ENCODE measurements around the gene TLK1. TPM values are rescaled to one million over a fixed set of nuclear protein-coding genes. Genes with fewer than 3 reads are reported as not detected.

TLK1 gene
- total RNA-seq, 1 donor from 2014 or later: 26.3 TPM

DNA sequence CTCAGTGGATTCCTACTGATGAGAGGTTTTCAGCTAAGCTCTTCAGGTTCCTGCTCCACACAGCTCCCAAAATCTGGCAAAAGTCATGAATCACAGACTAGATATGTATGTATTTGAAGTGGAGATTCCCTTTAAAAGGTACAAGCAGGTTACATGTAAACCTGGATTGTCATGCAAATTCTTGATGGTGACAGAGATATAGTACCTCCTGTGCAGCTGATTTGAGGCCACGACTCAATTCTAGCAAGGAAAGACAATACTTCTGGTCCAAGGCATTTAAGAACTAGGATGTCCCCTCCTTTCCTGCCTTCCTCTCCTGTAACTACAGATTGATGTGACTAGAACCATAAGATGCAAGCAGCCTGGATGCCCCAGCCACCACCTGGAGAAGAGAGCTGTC, 176.6 kb downstream of the TLK1 start:
- intact Hi-C loops (cut with micrococcal nuclease): loop anchor here (10.0 kb wide), 1 partner anchor 431 kb away; no protein-coding TSS in a partner anchor
- no peak for DNase-seq
- H3K9me3 ChIP-seq (replicated peaks): no peaks in the 10 kb centered on the region
- H3K4me3 ChIP-seq: no peak overlapping the region
- H3K27ac ChIP-seq (replicated peaks): no peak overlapping the region
- TF ChIP-seq, protein P1, sequence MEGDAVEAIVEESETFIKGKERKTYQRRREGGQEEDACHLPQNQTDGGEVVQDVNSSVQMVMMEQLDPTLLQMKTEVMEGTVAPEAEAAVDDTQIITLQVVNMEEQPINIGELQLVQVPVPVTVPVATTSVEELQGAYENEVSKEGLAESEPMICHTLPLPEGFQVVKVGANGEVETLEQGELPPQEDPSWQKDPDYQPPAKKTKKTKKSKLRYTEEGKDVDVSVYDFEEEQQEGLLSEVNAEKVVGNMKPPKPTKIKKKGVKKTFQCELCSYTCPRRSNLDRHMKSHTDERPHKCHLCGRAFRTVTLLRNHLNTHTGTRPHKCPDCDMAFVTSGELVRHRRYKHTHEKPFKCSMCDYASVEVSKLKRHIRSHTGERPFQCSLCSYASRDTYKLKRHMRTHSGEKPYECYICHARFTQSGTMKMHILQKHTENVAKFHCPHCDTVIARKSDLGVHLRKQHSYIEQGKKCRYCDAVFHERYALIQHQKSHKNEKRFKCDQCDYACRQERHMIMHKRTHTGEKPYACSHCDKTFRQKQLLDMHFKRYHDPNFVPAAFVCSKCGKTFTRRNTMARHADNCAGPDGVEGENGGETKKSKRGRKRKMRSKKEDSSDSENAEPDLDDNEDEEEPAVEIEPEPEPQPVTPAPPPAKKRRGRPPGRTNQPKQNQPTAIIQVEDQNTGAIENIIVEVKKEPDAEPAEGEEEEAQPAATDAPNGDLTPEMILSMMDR (IDR thresholded peaks at IDR 0.05; ENCODE audit: borderline replicate concordance): no peak
- no peaks in the 10 kb centered on the region for H3K36me3 ChIP-seq
- H3K4me1 ChIP-seq: no peaks in the 10 kb centered on the region
- no peaks in the 10 kb centered on the region for H3K27me3 ChIP-seq (ENCODE audit: low read depth)

DNA sequence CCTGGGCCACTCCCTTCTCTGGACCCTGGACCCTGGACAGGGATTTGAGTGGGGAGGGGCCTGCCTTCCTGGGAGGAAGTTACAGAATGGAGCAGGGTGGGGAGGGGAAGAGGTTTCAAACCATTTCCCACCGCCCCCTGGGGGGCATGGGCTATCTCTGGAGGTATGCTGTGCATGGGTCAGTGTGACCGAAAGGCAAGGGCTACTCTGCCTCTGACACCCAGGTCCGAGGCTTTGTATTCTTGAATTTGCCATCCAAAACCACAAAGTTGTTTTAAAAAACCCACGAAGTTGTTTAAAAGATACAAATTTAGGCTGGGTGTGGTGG, 184.8 kb downstream of the TLK1 start:
- TF ChIP-seq, protein P1 (IDR thresholded peaks at IDR 0.05; ENCODE audit: borderline replicate concordance): no peak
- intact Hi-C loops (cut with micrococcal nuclease): loop anchor here (10.0 kb wide), 1 partner anchor 179 kb away; no protein-coding TSS in a partner anchor
- no peak overlapping the region for H3K4me3 ChIP-seq
- no peak overlapping the region for H3K27ac ChIP-seq (replicated peaks)
- no peaks in the 10 kb centered on the region for H3K27me3 ChIP-seq (ENCODE audit: low read depth)
- no peak for DNase-seq
- H3K36me3 ChIP-seq: no peaks in the 10 kb centered on the region
- no peaks in the 10 kb centered on the region for H3K9me3 ChIP-seq (replicated peaks)
- peaks cover 7% of the 10 kb centered on the region for H3K4me1 ChIP-seq

DNA sequence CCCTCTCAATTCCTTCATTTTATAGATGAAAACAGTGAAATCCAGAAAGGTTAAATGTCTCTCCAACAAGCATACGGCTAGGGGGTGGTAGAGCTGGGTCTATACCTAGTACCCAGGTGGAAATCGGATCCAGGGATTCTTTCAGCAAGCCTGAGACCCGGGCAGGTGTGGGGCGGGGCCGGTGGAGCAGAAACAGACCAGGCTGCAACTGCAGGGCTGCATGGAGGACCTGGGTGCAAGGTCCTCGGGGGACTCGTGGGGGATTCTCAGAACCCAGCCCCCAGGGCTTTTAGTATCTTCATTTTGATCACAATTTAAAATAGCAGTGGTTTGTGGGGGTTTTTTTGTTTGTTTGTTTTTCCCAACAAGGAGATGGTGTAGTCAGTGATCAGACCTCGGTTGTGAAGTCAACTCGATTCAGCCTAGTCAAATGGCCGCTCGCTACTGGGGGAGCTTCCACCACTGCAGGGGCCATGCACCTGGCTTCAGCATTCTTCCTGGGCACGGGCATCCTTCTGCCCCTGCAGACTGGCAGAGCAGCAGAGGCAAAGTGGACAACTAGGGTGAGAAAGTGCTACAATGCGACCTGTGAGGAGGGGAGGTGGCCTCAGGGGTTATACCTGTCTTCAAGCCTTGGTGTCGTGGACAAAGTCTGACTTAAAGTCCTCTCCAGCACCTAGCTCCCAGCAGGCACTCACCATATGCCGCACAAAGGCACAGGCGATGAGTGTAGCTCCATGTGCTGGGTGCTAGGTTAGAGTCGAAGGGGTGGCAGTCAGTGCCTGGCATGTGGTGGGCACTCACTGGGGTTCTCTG, 185.4 kb downstream of the TLK1 start:
- TF ChIP-seq, protein P1 (IDR thresholded peaks at IDR 0.05; ENCODE audit: borderline replicate concordance): no peak
- H3K4me3 ChIP-seq: no peak overlapping the region
- intact Hi-C loops (cut with micrococcal nuclease): loop anchor here (10.0 kb wide), 1 partner anchor 179 kb away; no protein-coding TSS in a partner anchor

DNA sequence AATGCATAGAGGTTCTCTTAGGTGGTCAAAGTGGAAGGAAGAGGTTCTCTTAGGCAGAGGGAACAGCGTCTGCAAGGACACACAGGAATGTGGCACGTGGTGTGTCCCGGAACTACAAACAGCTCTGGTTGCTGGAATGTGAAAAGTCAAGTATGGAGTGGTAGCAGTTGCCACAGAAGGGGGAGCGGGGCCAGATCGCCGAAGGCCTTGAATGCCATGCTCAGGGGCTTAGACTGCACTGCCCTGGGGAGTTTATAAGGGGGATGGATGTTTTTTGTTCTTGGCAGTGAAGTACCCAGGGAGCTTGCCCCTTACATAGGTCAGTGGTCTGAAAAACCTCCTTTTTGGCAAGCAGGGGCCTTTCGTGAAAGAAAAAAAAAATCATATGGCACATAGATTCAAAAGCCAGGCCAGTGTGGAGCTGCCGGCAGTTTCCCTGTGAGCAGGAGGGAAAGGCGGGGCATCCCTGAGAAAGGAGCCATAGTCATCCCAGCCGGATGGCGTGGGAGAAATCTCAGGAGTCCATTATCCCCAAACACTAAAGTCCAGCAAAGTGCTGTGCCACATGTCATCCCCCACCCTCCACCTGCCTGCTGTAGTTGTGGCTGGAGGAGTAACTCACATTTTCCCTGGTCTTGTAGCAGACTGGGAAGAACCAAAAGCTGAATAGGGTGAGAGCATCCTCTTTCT, 186.2 kb downstream of the TLK1 start:
- Histone ChIP-seq H3K27me3 (ENCODE audit: low read depth) (no peaks in the 10 kb centered on the region), H3K27ac (replicated peaks) (no peak overlapping the region), H3K9me3 (replicated peaks) (no peaks in the 10 kb centered on the region), H3K4me1 (peaks cover 7% of the 10 kb centered on the region), H3K36me3 (no peaks in the 10 kb centered on the region), H3K4me3 (peak overlapping the region; percentile 77)
- intact Hi-C loops (cut with micrococcal nuclease): loop anchor here (10.0 kb wide), 1 partner anchor 180 kb away; no protein-coding TSS in a partner anchor
- TF ChIP-seq, protein P1 (IDR thresholded peaks at IDR 0.05; ENCODE audit: borderline replicate concordance): no peak
- DNase-seq: no peak

More for the DNA sequence above, 185.4 kb downstream of the TLK1 start:
- H3K27me3 ChIP-seq (ENCODE audit: low read depth): no peaks in the 10 kb centered on the region
- peaks cover 7% of the 10 kb centered on the region for H3K4me1 ChIP-seq
- no peak overlapping the region for H3K27ac ChIP-seq (replicated peaks)
- H3K9me3 ChIP-seq (replicated peaks): no peaks in the 10 kb centered on the region
- no peak for DNase-seq
- H3K36me3 ChIP-seq: no peaks in the 10 kb centered on the region

DNA sequence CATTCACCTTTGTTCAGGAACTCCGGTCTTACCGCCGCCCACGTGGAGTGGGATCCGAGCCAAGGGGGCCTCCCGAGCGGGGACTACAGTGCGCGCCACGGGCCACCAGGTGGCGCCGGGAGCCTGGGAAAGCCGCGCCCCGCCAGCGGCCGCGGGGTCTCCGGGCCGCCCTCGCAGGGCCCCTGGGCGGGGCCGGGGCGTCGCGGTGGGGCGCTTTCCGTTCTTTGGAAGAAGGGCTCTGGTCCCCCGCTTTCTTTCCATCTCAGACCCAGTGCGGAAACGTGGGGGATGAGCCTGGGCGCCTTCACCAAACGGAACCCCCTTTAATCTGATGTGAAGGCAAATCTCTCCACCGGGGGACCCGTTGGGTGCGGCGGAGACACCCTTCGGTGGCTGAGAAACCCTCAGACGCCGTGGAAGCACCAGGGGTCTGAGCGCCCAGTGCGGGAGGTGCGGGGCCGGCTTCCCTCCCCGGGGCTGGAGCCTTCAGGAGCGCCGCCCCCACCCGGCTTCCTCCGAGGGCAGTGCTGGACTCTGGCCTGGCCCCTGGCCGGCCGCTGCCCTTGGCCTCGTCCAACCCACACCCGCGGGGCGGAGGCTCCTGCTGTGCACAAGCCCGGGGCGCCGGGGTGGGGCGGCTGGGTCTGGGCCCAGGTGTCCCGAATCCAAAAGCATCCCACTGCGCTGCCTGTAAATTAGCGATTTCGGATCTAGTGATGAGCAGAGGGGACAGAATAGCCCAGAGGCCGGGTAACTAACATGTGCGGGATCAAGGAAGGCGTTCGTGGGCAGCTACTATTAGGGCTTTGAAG, 187.0 kb downstream of the TLK1 start:
- intact Hi-C loops (cut with micrococcal nuclease): loop anchor here (10.0 kb wide), 1 partner anchor 181 kb away; no protein-coding TSS in a partner anchor
- Histone ChIP-seq H3K4me3 (peak overlapping the region; percentile 77), H3K36me3 (no peaks in the 10 kb centered on the region), H3K9me3 (replicated peaks) (no peaks in the 10 kb centered on the region), H3K27me3 (ENCODE audit: low read depth) (no peaks in the 10 kb centered on the region), H3K27ac (replicated peaks) (peak overlapping the region; percentile 86), H3K4me1 (peaks cover 7% of the 10 kb centered on the region)
- peak; percentile 85 for DNase-seq
- TF ChIP-seq, protein P1 (IDR thresholded peaks at IDR 0.05; ENCODE audit: borderline replicate concordance): peak; percentile 97

Measured in left ventricle myocardium inferior (tissue), 1 donor.